Measurements from ENCODE around the gene PRTFDC1. TPM values are rescaled to one million over a fixed set of nuclear protein-coding genes. Genes with fewer than 3 reads are reported as not detected.
A peak's percentile ranks its signal among the peaks of the same experiment; 100 is the strongest.

Gene PRTFDC1
- total and polyA plus RNA-seq, 2 of the 13 experiments (the other 11 are each of a cell fraction or from before 2014, with no cell fraction given), result not detected

- peaks cover 2 to 6% of the 10 kb centered on the region in 2 experiments; a peak in 2 of 5 replicates for H3K27me3 ChIP-seq (ENCODE audit: control insufficient read depth in 1 of 2, insufficient read depth in 2 of 2, low read length in 2 of 2)
- CTCF ChIA-PET (ENCODE audit: low intra/inter-chr PET ratio, low total read pairs), result no interaction called here
- no peaks in the 10 kb centered on the region for H3K36me3 ChIP-seq (replicated peaks in 1 of 2; ENCODE audit: control insufficient read depth in 1 of 2, insufficient read depth in 2 of 2, low read length in 2 of 2)
- no peak overlapping the region for H3K27ac ChIP-seq (ENCODE audit: extremely low read length, insufficient read depth, low read length)
- no peaks in the 10 kb centered on the region for H3K79me2 ChIP-seq (ENCODE audit: insufficient read depth, low read length)
- no peaks in the 10 kb centered on the region for H3K4me1 ChIP-seq (ENCODE audit: insufficient read depth, low read length)
- H2AFZ ChIP-seq (ENCODE audit: low read length), result no peak overlapping the region
- ATAC-seq (no peak), FAIRE-seq (no peak), DNase-seq (ENCODE audit: low spot score) (no peak)
- 0% methylated on average over 2 of the region's 2 CpGs for WGBS (ENCODE audit: low lambda C conversion rate)
- BruUV-seq (replicated peaks), result no TSS peak
- intact Hi-C loops (cut with micrococcal nuclease; ENCODE audit: unreplicated experiment), result no loop called here
- H3K4me3 ChIP-seq (replicated peaks in 1 of 3; ENCODE audit: insufficient read depth in 1 of 3, low read depth in 2 of 3, low read length in 3 of 3), result no peak overlapping the region
- POLR2A ChIA-PET, result no interaction called here
- no peak overlapping the region for H3K9ac ChIP-seq (ENCODE audit: insufficient read depth, low read depth, low read length)
- TF ChIP-seq, protein P1, sequence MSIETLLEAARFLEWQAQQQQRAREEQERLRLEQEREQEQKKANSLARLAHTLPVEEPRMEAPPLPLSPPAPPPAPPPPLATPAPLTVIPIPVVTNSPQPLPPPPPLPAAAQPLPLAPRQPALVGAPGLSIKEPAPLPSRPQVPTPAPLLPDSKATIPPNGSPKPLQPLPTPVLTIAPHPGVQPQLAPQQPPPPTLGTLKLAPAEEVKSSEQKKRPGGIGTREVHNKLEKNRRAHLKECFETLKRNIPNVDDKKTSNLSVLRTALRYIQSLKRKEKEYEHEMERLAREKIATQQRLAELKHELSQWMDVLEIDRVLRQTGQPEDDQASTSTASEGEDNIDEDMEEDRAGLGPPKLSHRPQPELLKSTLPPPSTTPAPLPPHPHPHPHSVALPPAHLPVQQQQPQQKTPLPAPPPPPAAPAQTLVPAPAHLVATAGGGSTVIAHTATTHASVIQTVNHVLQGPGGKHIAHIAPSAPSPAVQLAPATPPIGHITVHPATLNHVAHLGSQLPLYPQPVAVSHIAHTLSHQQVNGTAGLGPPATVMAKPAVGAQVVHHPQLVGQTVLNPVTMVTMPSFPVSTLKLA (IDR thresholded peaks at IDR 0.05), result 0 out of 2 replicates have a peak, but pooled peaks have one; percentile 26
- TF ChIP-seq SNAPC4 (CRISPR knock-in tag; IDR thresholded peaks at IDR 0.05), result no peak
- in situ Hi-C loops (cut with HindIII; ENCODE audit: extremely low pct_ligation_motif_present, low pct_unique_long_range_greater_than_20kb), result no loop called here
- no peaks in the 10 kb centered on the region for H3K9me3 ChIP-seq (ENCODE audit: low read length)
- no peak overlapping the region for H3K4me2 ChIP-seq (ENCODE audit: low read depth, low read length)
- no peaks in the 10 kb centered on the region for H4K20me1 ChIP-seq (ENCODE audit: insufficient read depth, low read length)
Observed at GRCh38 chr10:24844742-24845141, 107.7 kb downstream of the PRTFDC1 start.
